Omental fat pad (tissue), 4 donors: ENCODE data around the gene SERPINE3. TPM values are rescaled to one million over a fixed set of nuclear protein-coding genes. Genes with fewer than 3 reads are reported as not detected.

ENCODE experiments used
- ATAC-seq: fragments of 150-250 bp; one replicate; pipeline ENCODE4 v1.9.1; 2016; ENCODE audit warnings: mild to moderate bottlenecking, moderate library complexity; ENCODE audit not compliant: low FRiP score
- DNase-seq: peaks from one replicate; pipeline ENCODE4 v3.0.0-alpha.2; 2019; ENCODE audit warnings: low spot score
- total RNA-seq, 4 donors: library from RNA; depleted of rRNA; stranded (reverse); fragments of >200 nt; gene quantifications; one replicate each; pipeline ENCODE4 v1.1.0, GENCODE V29; 2016
- TF ChIP-seq, protein P1 (sequence below), 3 donors: fragments of 450-650 bp; IDR thresholded peaks; one replicate each; pipeline ENCODE4 v1.5.1; 2016 to 2017; ENCODE audit warnings: antibody characterized with exemption in 3 of 3, mild to moderate bottlenecking in 3 of 3, moderate library complexity in 2 of 3

SERPINE3 gene
- total RNA-seq, 4 donors from 2014 or later = 1.6 to 8.8 TPM; not detected in 2

DNA sequence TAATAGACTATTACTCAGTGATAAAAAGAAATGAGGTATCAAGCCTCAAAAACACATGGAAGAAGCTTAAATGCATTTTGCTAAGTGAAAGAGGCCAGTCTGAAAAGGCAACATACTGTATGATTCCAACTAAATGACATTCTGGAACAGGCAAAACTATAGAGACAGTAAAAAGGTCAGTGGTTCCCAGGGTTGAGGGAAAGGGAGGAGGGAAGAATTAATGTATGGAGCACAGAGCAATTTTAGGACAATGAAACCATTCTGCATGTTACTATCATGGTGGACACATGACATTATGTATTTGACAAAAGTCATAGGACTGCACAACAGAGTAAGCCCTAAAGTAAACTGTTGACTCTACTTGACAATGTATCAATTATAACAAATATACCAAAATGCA lies 5.7 kb upstream of the SERPINE3 start:
- TF ChIP-seq, protein P1, sequence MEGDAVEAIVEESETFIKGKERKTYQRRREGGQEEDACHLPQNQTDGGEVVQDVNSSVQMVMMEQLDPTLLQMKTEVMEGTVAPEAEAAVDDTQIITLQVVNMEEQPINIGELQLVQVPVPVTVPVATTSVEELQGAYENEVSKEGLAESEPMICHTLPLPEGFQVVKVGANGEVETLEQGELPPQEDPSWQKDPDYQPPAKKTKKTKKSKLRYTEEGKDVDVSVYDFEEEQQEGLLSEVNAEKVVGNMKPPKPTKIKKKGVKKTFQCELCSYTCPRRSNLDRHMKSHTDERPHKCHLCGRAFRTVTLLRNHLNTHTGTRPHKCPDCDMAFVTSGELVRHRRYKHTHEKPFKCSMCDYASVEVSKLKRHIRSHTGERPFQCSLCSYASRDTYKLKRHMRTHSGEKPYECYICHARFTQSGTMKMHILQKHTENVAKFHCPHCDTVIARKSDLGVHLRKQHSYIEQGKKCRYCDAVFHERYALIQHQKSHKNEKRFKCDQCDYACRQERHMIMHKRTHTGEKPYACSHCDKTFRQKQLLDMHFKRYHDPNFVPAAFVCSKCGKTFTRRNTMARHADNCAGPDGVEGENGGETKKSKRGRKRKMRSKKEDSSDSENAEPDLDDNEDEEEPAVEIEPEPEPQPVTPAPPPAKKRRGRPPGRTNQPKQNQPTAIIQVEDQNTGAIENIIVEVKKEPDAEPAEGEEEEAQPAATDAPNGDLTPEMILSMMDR (IDR thresholded peaks at IDR 0.05) = no peak
- DNase-seq (no peak), ATAC-seq (no peak)

DNA sequence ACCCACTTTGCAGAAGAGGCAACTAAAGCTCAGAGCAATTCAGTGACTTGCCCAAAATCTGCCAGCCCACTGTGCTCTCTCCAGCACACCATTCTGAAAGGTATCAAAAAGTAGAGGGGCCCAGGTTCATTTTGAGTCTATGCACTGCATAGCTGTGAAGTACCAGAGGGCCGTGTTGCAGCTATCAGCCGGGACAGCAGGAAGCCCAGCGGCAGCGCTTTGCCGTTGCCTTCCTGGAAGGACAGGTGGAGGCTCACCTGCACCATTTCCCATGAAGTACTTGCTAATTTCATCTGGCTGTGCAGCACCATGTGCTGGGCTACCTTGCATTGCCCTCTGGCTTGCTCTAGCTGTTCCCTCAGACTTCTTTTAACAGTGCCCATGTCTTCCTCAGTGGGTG lies 2.7 kb upstream of the SERPINE3 start:
- DNase-seq = no peak
- TF ChIP-seq, protein P1 (IDR thresholded peaks at IDR 0.05) = no peak

DNA sequence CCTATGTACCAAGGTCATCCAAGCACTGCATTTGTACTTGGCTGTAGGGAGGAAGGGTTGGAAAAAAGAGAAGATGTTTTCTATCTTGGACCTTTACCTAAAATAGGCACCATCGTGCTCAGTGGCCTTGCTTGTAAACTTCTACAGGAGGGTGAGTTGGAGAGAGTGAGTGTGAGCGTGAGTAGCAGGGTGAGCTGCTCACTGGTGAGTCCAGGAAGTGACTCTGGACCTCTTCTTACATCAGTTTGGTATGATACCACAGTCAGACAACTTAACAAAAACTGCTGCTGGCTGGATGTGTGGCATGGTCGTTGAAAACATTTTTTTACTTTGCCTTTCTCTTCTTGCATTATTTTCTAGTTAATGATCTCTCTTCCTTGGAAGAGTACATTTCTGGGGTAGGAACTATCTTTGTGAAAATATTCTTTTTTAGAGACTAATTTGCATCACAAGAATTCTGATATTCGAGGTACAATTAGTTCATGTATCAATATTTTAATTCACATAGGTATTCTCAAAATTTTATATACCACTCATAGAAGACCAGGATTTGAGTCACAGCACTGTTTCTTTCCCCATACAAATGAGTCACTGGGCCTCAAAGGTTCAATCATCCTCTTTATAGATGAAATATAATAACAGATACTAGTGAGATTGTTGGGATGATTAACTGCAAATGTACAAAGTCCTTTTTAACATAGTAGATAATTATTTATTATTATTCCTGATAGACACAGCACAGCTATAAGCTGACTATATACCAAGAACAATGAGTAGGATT lies 651 bp downstream of the SERPINE3 start:
- no peak for ATAC-seq
- no peak for DNase-seq
- TF ChIP-seq, protein P1 (IDR thresholded peaks at IDR 0.05) = no peak

More for the DNA sequence above, 2.7 kb upstream of the SERPINE3 start:
- no peak for ATAC-seq

DNA sequence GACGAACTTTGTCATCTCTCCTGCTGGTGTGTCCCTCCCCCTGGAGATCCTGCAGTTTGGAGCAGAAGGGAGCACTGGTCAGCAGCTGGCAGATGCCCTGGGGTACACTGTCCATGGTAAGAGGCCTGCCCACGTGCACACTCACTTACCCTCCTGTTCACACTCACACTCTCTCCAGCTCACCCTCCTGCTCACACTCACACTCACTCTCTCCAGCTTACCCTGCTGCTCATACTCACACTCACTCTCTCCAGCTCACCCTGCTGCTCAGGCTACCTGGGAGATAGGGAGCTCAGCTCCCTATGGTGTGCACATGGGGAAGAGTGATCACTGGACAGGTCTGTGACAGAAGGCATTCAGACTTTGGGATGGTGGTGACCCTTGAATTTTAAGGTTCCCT lies 1.7 kb downstream of the SERPINE3 start:
- no peak for ATAC-seq

DNA sequence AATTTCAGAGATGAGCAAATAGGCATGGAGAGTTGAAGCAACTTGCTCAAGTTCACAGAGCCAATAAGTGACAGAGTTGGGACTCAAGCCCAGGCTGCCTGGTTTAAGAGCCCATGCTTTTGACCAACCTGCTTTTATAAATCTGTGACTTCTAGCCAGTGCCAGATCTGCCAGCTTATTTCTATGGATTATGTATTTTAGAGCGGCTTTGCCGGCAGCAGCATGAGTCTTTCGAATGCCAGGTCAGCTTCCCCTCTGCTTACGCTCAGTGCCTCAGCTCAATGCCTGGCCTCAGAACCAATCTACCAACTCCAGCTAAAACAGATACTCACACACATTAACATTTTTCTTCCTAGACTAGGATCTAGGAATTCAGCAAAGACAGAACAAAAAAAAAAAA lies 2.3 kb downstream of the SERPINE3 start:
- ATAC-seq (no peak), DNase-seq (no peak)
- TF ChIP-seq, protein P1 (IDR thresholded peaks at IDR 0.05) = no peak

More for the DNA sequence above, 1.7 kb downstream of the SERPINE3 start:
- DNase-seq = no peak
- TF ChIP-seq, protein P1 (IDR thresholded peaks at IDR 0.05) = no peak

DNA sequence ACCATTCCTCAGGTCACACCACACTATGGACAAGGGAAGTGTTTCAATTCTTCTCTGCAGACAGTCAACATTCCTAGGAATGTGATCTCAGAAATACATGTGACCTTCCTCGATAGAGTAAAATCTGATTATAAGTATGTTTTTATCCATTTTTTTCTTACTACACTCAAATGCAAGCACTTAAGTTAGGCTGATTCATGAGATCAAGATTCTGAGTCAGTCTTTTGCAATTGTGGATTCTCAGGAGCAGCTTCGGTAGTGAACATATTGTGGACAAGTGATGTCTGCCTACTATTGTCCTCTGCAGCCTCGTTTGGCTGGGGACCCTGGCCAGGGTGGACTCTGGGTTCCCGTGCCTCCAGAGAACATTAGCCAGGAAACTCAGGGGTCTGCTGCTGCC lies 3.2 kb downstream of the SERPINE3 start:
- TF ChIP-seq, protein P1 (IDR thresholded peaks at IDR 0.05) = no peak
- ATAC-seq (no peak), DNase-seq (no peak)

DNA sequence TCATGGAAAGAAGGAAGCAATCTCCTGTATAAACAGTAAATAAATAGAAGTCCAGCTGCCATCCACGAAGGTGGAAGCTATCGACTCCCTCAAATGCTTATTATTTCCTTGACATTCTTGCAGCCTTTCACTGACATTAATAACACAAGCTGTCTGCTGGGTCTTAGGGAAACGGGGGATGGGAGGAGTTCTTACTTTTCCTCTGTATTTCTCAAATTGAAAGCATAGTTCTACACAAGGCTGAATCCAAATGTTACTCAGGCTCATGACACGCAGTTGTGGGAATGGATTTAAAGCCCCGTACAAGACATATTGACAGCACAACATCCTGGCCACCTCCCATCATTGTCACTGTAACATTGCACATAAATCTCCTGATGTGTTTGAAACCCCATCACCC lies 4.0 kb downstream of the SERPINE3 start:
- ATAC-seq = no peak
- TF ChIP-seq, protein P1 (IDR thresholded peaks at IDR 0.05) = no peak
- DNase-seq = no peak
